Measurements from ENCODE around the gene CFAP58.

The CFAP58 gene

DNA sequence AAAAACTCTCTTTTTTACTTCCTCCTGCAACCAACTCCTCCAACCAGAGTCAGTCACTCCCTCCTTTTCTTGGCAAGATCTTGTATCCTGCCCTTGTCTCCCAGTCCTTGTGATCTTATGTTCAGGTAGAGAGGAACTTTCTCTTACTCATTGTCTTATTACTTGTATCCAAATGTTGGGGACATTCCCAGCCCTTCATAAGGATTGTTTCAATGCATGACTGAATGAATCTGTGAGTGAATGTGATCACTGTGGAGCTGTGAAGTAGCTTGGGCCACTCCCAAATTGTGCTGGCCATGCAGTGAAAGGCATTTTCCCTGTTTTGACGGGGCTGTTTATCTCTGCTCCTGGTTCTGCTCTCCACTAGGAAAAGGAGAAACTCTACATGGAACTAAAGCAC, 93.7 kb downstream of the CFAP58 start:
- no peak for DNase-seq (ENCODE audit: low read depth)
- TF ChIP-seq, protein P1, sequence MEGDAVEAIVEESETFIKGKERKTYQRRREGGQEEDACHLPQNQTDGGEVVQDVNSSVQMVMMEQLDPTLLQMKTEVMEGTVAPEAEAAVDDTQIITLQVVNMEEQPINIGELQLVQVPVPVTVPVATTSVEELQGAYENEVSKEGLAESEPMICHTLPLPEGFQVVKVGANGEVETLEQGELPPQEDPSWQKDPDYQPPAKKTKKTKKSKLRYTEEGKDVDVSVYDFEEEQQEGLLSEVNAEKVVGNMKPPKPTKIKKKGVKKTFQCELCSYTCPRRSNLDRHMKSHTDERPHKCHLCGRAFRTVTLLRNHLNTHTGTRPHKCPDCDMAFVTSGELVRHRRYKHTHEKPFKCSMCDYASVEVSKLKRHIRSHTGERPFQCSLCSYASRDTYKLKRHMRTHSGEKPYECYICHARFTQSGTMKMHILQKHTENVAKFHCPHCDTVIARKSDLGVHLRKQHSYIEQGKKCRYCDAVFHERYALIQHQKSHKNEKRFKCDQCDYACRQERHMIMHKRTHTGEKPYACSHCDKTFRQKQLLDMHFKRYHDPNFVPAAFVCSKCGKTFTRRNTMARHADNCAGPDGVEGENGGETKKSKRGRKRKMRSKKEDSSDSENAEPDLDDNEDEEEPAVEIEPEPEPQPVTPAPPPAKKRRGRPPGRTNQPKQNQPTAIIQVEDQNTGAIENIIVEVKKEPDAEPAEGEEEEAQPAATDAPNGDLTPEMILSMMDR (conservative IDR thresholded peaks at IDR 0.05; ENCODE audit: low read depth, low read length) = no peak

DNA sequence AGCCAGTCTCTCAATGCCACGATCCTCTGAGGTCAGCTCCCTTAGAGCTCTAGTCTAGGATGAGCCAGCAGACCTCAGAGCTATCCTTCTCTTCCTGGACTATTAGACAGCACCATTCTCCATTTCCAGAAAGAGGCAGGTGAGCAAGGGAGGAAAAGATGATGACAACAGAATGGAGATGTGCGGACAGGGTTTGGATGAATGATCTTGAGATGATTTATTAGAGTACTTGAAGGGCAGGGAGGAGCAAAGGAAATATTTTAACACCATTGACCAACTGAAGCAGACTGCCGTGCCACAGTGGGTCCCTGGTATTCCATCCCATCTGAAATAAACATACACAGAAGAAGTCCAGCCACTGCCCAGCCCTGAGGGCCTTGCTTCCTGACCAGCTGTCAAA, 94.3 kb downstream of the CFAP58 start:
- H3K4me3 ChIP-seq (ENCODE audit: low read length) = no peak overlapping the region
- TF ChIP-seq, protein P1 (conservative IDR thresholded peaks at IDR 0.05; ENCODE audit: low read depth, low read length) = no peak
- no peak for DNase-seq (ENCODE audit: low read depth)

More for the DNA sequence above, 93.7 kb downstream of the CFAP58 start:
- no peak overlapping the region for H3K4me3 ChIP-seq (ENCODE audit: low read length)

DNA sequence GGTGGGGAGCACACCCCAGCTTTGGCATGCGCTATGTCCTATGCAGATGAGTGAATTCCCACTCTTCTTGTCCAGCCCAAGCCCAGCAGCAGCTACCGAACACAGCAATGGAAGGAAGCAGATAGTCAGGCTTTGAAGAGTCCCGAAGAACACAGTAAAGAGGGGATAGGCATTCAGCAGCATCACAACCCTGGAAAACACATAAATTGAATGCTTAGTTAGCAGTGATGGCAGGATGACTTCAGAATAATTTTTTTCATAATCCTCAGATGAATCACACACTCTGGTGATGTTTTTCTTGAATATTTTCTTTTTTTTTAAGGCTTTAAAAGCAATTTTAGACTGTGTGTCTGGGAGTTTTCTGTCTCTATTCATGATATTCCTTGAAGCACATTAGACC, 95.8 kb downstream of the CFAP58 start:
- H3K4me3 ChIP-seq (ENCODE audit: low read length) = no peak overlapping the region
- DNase-seq (ENCODE audit: low read depth) = no peak
- TF ChIP-seq, protein P1 (conservative IDR thresholded peaks at IDR 0.05; ENCODE audit: low read depth, low read length) = no peak

DNA sequence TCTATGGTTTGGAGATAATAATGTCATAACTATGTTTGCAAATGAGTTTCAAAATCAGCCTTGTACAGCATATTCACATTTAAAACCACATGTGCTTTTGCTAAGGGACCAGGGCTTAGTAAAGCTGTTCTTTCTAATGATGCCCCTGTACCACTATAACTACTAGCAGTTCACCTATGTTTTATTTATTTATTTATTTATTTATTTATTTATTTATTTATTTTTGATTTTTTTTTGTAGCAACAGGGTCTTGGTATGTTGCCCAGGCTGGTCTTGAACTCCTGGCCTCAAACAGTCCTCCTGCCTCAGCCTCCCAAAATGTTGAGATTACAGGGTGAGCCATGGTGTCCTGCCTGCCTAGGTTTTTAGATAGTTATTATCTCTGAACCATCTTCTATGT, 96.9 kb downstream of the CFAP58 start:
- TF ChIP-seq, protein P1 (conservative IDR thresholded peaks at IDR 0.05; ENCODE audit: low read depth, low read length) = no peak
- H3K4me3 ChIP-seq (ENCODE audit: low read length) = no peak overlapping the region
- no peak for DNase-seq (ENCODE audit: low read depth)

DNA sequence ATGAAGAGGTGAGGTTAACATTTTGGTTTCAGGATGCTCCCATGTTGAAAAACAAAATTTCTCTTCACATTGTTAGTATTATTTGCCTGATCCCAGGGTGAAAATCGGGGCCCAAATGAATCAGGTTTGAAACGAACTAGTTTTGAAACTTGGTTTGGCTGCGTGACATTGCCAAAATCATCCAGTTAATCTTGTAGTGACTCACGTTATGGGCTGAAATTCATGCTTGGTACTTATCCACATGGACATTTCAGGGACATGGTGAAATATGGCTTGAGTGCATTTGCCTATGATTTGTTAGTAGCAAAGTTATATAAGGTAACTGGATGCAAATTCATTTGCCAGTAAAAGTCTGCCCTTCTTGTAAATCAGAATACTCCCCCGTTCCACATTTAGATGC, 97.3 kb downstream of the CFAP58 start:
- H3K4me3 ChIP-seq (ENCODE audit: low read length) = no peak overlapping the region
- TF ChIP-seq, protein P1 (conservative IDR thresholded peaks at IDR 0.05; ENCODE audit: low read depth, low read length) = no peak
- DNase-seq (ENCODE audit: low read depth) = no peak

DNA sequence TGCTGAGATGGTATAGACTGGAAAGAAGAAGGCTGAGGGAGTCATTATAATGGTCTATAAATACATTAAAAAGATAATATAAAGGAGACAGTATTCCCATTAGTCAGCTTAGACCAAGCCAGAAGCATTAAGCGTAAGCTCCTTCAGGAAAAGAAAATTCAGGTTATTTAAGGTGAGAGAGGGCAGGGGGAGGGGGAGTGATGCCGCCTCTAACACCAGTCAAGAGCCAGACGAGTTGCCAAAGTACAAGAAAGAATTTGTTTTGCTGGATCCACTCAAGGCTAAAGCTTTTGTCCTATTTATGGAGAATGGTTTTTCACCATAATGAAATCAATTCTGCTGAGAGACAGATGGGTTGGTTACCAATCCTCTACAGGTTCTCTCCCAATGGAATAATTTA, 99.3 kb downstream of the CFAP58 start:
- TF ChIP-seq, protein P1 (conservative IDR thresholded peaks at IDR 0.05; ENCODE audit: low read depth, low read length) = no peak
- no peak overlapping the region for H3K4me3 ChIP-seq (ENCODE audit: low read length)
- DNase-seq (ENCODE audit: low read depth) = no peak

DNA sequence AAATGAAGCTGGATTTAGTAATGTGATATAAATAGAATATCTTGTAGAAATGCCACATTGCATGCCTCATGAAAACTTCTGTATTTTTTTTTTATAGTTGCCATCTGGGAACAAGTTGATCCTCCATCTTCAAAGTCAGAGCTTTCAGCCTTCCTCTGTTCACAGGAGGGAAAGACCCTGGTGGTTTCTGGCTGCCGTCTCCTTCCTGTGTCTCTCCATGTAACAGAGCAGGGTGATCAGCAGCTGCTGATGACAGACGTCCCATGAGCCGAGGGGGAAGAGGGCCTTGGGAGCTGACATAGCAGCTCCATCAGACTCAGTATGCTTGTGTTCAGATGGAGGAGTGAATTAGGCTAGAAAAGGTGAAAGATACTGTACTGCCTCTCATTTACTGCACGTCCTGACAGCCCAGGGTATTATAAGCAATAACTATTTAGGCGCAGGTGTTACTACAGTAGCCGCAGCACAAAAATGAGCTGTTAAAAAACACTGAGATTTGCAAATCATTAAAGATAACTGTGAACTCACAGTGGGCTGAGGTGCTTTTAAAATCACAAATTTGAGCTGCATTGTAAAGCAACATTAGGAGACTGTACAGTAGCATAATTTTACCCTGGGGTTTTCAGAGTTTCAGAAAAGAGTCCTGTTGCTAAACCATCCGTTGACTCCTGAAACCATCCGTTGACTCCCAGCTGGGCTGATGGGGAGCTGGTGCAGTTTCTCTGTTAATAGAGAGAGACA, 103.3 kb downstream of the CFAP58 start:
- TF ChIP-seq, protein P1 (conservative IDR thresholded peaks at IDR 0.05; ENCODE audit: low read depth, low read length) = no peak
- no peak for DNase-seq (ENCODE audit: low read depth)
- no peak overlapping the region for H3K4me3 ChIP-seq (ENCODE audit: low read length)
